GM21529 (cell line): ENCODE results near the gene ARHGAP8.

ENCODE experiments used
- ATAC-seq: cut with Tn5 transposase; IDR thresholded peaks from one replicate; pipeline ENCODE4 v1.9.1; 2021; ENCODE audit not compliant: unreplicated experiment

ARHGAP8 gene

GRCh38 chr22:44764974-44765373 lies 12.6 kb downstream of the ARHGAP8 start:
- no peak for ATAC-seq

GRCh38 chr22:44765571-44766285 lies 13.4 kb downstream of the ARHGAP8 start:
- ATAC-seq: no peak

GRCh38 chr22:44773082-44773481 lies 20.7 kb downstream of the ARHGAP8 start:
- no peak for ATAC-seq

GRCh38 chr22:44775862-44776261 lies 23.5 kb downstream of the ARHGAP8 start:
- no peak for ATAC-seq

GRCh38 chr22:44776605-44777363 lies 24.4 kb downstream of the ARHGAP8 start:
- ATAC-seq: no peak

GRCh38 chr22:44777364-44777755 lies 25.0 kb downstream of the ARHGAP8 start:
- no peak for ATAC-seq

- no peak for ATAC-seq
Observed at GRCh38 chr22:44780876-44781449, 28.6 kb downstream of the ARHGAP8 start.

GRCh38 chr22:44782363-44782963 lies 30.1 kb downstream of the ARHGAP8 start:
- no peak for ATAC-seq

- ATAC-seq: no peak
Observed at GRCh38 chr22:44783091-44783490, 30.7 kb downstream of the ARHGAP8 start.

GRCh38 chr22:44783581-44783980 lies 31.2 kb downstream of the ARHGAP8 start:
- ATAC-seq: no peak

GRCh38 chr22:44786136-44786535 lies 33.8 kb downstream of the ARHGAP8 start:
- ATAC-seq: no peak

- no peak for ATAC-seq
Observed at GRCh38 chr22:44786610-44787009, 34.2 kb downstream of the ARHGAP8 start.

GRCh38 chr22:44787832-44788231 lies 35.5 kb downstream of the ARHGAP8 start:
- ATAC-seq: no peak

- no peak for ATAC-seq
Observed at GRCh38 chr22:44793106-44793505, 40.7 kb downstream of the ARHGAP8 start.

- ATAC-seq: no peak
Observed at GRCh38 chr22:44793506-44794172, 41.3 kb downstream of the ARHGAP8 start.

GRCh38 chr22:44795701-44796630 lies 43.6 kb downstream of the ARHGAP8 start:
- no peak for ATAC-seq

GRCh38 chr22:44797181-44797725 lies 44.9 kb downstream of the ARHGAP8 start:
- ATAC-seq: no peak

GRCh38 chr22:44799077-44799945 lies 46.9 kb downstream of the ARHGAP8 start:
- no peak for ATAC-seq
